ENCODE measurements around the gene SMC5. TPM values are rescaled to one million over a fixed set of nuclear protein-coding genes. Genes with fewer than 3 reads are reported as not detected.
A peak's percentile ranks its signal among the peaks of the same experiment; 100 is the strongest.
"Not testable (repeated sequence)": the region's sequence is repeated elsewhere in the genome, so short reads cannot be mapped to it uniquely, and the experiment has no call there.

The SMC5 gene
- total RNA-seq (2014; rRNA removed; shearing (Covaris generic)): 19.1 and 23.9 TPM in 2 replicates

DNA sequence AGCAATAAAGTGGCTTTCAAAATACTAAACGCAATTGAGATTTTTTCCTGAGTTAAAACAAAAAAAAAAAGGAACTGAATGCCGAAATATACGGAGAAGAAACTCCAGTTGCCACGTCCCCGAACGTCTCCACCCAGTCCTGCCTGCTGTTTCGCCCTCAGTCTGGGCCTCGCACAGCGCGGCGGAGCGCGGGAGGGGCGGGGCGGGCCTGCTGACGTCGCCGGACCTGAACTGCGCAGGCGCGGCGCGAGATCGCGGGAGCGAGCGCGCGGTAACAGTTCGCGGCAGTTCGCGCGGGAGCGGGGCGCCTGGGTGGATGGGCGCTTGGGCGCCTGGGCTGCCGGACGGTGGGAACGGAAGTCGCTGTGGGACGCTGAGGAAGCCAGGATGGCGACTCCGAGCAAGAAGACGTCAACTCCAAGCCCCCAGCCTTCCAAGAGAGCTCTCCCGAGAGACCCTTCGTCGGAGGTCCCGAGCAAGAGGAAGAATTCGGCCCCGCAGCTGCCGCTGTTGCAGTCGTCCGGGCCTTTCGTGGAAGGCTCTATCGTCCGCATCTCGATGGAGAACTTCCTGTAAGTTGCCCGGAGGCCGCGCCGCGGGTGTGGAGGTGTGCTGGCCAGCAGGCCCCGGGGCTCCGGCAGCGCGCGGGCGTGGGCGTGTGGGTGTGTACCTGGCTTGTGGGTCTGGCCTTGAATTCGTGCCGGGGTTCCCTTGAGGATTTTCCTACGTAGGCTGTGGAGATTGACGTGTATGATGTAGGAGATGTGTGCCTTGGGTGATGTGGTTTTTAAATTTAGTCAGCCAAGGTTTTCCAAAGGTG, at the start of gene SMC5:
SMC5 (plus strand) TSS at position 287 of the 820 bp plus-strand sequence; CDS start at position 388, 101 bp downstream.
- peak; percentile 86 for DNase-seq (ENCODE audit: low read depth)

GRCh38 chr9:70217029-70217428, 41.7 kb upstream of the SMC5 start:
- no peak for DNase-seq (ENCODE audit: low read depth)

DNA sequence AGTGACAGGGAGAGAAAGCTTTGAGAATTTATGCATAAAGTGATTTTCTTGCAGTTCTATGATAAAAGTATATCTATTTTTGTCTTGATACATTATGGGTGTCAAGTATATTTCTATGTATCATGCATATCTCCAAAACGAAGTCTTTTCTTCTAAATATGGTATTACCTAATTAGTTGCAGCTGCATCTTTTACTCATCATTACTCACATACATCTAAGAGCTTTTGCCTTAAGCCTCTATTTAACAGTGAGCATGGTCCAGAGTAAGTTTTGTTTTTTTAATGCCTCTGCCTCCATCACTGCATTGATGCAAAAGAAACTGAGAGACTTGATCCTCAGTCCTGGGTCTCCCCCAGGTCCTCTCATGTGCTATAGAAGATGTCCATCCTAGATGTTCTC, 40.0 kb upstream of the SMC5 start:
- peak; percentile 58 for DNase-seq (ENCODE audit: low read depth)

DNA sequence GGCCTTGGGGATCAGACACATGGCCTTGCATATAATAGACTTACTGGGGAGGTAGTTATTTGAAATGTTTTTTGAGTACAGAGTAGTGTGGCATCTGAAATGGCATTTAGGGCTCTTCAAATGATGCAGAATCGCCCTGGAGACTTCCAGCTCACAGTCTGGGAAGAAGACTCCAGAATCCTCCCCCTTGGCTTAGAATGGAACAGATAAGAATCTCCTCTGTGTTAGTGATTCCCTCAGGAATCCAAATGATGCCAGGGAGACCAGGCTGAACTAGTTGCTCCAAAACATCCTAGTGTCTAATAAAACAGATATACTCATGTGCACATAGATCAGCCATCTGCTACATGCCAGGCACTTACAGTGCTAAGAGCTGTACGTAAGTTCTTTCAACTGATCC, 38.6 kb upstream of the SMC5 start:
- peak; percentile 45 for DNase-seq (ENCODE audit: low read depth)

DNA sequence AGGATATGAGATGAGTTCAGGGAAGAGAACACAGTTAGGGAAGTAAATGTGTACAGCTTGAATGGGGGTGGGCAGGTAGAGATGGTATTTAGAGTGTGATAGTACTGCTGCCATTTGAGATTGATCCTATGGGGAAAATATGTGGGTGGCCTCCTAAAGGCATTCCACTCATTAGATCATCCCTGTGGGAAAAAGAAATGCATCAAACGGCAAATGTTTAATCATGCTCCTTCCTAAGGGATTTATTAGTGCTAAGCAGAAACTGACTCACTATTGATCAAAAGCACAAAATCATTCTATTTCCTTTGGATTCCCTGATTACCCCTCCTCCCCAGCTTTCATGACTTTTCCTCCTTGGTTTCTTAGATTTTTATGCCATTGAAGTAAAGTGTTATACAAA, 36.4 kb upstream of the SMC5 start:
- no peak for DNase-seq (ENCODE audit: low read depth)

- no peak for DNase-seq (ENCODE audit: low read depth)
Measured at GRCh38 chr9:70228118-70228517, 30.7 kb upstream of the SMC5 start.

- no peak for DNase-seq (ENCODE audit: low read depth)
Measured at GRCh38 chr9:70228611-70229010, 30.2 kb upstream of the SMC5 start.

DNA sequence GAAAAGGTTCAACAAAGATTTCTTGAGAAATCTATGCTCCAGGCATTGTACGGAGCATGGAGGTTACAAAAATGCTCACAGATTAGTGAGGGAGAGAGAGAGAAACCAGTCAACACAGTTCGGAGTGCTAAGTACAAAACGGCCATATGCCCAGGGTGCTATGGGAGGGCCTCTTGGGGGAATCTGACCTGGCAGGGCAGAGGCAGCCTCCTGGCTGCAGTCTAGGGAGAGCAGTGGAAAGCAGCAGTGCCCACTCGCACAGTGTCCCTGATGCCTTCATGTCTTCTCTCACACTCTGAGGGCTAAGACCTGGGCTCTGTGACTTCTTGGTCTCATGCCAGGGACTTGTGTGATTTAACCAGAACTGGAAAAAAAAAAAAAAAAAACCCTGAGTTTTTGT, 29.8 kb upstream of the SMC5 start:
- peak; percentile 8 for DNase-seq (ENCODE audit: low read depth)

DNA sequence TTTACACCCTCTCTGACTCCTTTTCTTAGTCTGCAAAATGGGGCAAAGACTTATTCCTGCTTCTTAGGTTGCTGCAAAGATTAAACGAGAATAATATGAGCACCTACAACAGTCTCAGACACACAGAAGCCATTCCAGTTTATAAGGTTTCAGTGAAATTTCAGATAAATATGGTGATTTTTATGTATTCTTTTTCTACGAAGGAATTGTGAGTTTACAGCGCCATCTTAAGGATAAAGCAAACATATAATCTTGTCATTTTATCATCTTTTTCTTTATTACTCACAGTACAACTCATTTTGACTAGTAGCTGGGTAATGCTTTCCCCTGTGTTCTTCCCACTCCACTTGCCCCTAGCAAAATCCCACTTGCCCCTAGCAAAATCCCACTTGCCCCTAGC, 29.2 kb upstream of the SMC5 start:
- DNase-seq (ENCODE audit: low read depth): peak; percentile 23

DNA sequence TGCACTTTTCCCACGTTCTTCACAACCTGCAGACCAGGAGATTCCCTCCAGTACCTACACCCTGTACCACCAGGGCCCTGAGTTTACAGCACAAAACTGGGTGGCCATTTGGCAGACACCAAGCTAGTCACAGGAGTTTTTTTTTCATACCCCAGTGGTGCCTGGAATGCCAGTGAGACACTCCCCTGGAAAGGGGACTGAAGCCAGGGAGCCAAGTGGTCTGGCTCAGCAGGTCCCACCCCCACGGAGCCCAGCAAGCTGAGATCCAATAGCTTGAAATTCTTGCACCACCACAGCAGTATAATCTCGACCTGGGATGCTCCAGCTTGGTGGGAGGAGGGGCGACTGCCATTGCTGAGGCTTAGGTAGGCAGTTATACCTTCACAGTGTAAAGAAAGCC, 26.3 kb upstream of the SMC5 start:
- no peak for DNase-seq (ENCODE audit: low read depth)

DNA sequence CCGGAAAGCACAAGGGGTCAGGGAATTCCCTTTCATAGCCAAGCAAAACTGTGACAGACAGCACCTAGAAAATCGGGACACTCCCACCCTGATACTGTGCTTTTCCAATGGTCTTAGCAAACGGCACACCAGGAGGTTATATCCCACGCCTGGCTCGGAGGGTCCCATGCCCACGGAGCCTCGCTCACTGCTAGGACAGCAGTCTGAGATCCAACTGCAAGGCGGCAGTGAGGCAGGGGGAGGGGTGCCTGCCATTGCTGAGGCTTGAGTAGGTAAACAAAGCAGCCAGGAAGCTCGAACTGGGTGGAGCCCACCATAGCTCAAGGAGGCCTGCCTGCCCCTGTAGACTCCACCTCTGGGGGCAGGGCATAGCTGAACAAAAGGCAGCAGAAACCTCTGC, 24.6 kb upstream of the SMC5 start:
- not testable (repeated sequence) for DNase-seq (ENCODE audit: low read depth)

DNA sequence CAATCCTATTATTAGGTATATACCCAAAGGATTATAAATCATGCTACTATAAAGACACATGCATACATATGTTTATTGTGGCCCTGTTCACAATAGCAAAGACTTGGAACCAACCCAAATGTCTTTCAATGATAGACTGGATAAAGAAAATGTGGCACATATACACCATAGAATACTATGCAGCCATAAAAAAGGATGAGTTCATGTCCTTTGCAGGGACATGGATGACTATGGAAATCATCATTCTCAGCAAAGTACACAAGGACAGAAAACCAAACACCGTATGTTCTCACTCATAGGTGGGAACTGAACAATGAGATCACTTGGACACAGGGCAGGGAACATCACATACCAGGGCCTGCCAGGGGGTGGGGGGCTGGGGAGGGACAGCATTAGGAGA, 12.8 kb upstream of the SMC5 start:
- not testable (repeated sequence) for DNase-seq (ENCODE audit: low read depth)

GRCh38 chr9:70250221-70250620, 8.6 kb upstream of the SMC5 start:
- DNase-seq (ENCODE audit: low read depth): no peak

GRCh38 chr9:70255486-70255885, 3.3 kb upstream of the SMC5 start:
- DNase-seq (ENCODE audit: low read depth): no peak

- DNase-seq (ENCODE audit: low read depth): peak; percentile 70
Measured at GRCh38 chr9:70256123-70256551, 2.6 kb upstream of the SMC5 start.

DNA sequence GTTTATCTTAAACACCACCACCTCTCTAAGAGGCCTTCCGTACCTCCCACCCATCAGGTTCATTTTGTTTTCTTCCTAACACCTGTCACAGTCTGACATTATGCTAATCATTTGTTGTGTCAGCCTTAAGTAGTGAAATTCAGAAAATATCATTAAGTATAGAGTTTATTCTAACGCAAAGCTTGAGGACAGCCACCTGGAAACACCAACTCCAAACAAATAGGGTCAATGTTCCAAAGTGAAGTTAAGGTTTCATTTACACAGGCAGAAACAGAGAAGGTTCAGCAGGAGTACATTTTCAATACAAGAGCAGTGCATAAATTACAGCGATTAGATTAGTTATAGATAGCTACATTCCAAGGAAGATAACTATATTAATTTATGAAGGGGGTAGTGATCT, 1.3 kb upstream of the SMC5 start:
- DNase-seq (ENCODE audit: low read depth): no peak

DNA sequence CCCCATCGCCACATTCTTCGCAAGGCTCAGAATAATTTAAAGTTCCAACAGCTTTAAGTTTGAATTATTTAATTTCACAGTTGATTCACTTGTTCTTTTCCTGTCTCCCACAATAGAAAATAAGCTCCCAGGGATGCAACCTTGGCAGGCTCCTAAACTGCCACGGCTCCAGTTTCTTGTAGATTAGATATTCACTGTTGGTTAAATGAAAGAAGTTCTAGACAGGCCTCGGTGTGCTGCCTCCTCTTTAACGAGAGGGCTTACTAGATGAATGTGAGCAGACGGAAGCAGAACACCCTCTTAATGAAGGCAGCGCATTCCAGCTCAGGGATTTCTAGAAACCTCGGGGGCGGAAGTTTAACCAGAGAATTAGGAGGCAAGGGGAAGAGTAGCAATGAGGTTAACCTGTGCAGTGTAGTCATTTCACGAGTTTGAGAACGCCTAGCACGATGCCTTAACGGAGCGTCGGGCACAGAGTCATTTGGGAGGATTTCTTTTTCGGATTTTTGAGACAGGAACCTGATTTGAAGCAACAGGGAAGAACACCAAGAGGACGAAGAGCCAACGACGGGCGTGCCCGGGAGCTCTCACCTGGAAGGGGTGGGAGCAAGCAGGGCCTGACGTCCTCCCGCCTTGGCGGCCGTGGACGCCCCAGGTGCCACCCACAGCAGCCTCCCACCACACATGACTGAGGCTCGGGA, 637 bp upstream of the SMC5 start:
- peak; percentile 46 for DNase-seq (ENCODE audit: low read depth)

- DNase-seq (ENCODE audit: low read depth): no peak
Measured at GRCh38 chr9:70259512-70259802, 679 bp downstream of the SMC5 start.

DNA sequence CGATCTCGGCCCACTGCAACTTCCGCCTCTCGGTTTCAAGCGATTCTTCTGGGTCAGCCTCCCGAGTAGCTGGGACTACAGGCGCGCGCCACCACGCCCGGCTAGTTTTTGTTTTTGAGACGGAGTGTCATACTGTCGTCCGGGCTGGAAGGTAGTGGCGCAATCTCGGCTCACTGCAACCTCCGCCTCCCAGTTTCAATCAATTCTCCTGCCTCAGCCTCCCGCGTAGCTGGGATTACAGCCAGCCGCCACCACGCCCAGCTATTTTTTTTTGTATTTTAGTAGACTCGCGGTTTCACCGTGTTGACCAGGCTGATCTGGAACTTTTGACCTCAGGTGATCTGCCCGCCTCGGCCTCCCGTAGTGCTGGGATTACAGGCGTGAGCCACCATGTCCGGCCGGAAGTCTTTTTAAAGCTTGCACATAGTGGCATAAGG, 1.2 kb downstream of the SMC5 start:
- DNase-seq (ENCODE audit: low read depth): no peak

GRCh38 chr9:70260606-70261005, 1.8 kb downstream of the SMC5 start:
- no peak for DNase-seq (ENCODE audit: low read depth)

GRCh38 chr9:70261131-70261870, 2.5 kb downstream of the SMC5 start:
- no peak for DNase-seq (ENCODE audit: low read depth)

GRCh38 chr9:70262366-70262765, 3.6 kb downstream of the SMC5 start:
- no peak for DNase-seq (ENCODE audit: low read depth)

DNA sequence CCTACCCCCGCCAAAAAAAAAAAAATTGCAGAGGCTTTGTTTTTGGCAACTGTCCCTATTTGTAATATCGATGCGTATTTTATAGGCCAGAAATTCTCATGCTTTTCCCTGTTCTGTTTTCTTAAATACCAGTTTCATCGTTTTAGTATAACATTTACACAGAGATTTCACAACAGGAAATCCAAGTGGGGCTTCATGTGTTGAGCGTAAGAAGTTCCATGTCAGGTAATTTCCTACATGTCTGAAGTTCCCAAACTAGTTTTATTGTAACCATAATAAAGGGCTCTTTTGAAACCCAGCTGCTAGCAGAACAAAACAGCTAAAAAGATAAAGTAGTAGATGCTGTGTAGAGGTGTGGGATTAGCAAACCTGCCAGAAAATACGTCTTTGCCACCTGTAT, 4.2 kb downstream of the SMC5 start:
- no peak for DNase-seq (ENCODE audit: low read depth)

Data from RPMI7951 (cell line).